Measurements from ENCODE around the gene COPS3.

DNA sequence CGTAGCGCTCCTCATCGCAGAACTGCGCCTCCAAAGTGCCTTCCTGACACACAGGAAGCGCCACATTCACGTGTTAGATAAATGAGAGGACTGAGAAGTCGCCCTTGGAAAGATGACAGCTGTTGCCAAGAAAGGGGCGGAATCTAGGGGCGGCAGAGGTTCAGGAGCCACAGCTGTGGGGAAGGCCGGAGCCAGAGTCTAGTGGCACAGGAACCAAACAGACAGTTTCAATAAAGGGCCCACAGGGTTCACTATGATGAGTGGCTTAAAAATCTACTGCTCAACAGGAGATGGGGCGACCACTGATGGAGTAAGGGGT, 48.8 kb downstream of the COPS3 start:
- no peak for TF ChIP-seq POLR2AphosphoS5 (IDR thresholded peaks at IDR 0.05)
- TF ChIP-seq EZH2 (IDR thresholded peaks at IDR 0.05; ENCODE audit: borderline replicate concordance, insufficient read depth, low read length, poor library complexity, severe bottlenecking) = no peak
- TF ChIP-seq RAD21 (conservative IDR thresholded peaks at IDR 0.05) = no peak
- TF ChIP-seq, protein P1, sequence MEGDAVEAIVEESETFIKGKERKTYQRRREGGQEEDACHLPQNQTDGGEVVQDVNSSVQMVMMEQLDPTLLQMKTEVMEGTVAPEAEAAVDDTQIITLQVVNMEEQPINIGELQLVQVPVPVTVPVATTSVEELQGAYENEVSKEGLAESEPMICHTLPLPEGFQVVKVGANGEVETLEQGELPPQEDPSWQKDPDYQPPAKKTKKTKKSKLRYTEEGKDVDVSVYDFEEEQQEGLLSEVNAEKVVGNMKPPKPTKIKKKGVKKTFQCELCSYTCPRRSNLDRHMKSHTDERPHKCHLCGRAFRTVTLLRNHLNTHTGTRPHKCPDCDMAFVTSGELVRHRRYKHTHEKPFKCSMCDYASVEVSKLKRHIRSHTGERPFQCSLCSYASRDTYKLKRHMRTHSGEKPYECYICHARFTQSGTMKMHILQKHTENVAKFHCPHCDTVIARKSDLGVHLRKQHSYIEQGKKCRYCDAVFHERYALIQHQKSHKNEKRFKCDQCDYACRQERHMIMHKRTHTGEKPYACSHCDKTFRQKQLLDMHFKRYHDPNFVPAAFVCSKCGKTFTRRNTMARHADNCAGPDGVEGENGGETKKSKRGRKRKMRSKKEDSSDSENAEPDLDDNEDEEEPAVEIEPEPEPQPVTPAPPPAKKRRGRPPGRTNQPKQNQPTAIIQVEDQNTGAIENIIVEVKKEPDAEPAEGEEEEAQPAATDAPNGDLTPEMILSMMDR (IDR thresholded peaks at IDR 0.05; ENCODE audit: poor library complexity, severe bottlenecking) = no peak
